G401.6 (cell line): ENCODE data around the gene RANBP1.
"Not testable (repeated sequence)": the region's sequence is repeated elsewhere in the genome, so short reads cannot be mapped to it uniquely, and the experiment has no call there.

Experiments used
- FAIRE-seq: peaks from 2 replicates; lab custom pipeline; 2012; peaks lifted over from hg19 to GRCh38; lab: Jason Lieb, UNC

RANBP1 gene

DNA sequence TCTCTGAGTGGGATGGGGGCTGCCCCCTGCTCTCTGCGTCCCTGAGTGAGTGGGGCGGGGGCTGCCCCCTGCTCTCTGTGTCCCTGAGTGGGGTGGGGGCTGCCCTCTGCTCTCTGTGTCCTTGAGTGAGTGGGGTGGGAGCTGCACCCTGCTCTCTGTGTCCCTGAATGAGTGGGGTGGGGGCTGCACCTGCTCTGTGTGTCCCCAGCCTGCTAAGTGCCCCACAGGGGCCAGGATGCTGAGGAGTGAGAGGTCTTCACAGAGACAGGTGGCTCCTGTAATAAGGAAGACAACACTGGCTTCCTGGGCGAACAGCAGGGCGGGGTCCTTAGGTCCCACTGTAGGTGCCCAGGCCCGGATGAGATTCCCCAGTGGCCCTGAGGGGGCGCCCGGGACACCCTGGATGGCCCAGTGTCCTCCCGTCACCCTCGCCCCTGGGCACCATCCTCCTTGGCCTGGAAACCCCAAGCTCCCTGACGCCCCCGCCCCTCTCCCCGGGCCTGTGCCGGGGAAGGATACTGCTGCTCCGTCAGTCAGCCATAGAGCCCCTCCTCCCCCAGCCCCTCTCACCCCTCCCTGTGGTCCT is 38.8 kb downstream of the RANBP1 start:
- FAIRE-seq: no peak

DNA sequence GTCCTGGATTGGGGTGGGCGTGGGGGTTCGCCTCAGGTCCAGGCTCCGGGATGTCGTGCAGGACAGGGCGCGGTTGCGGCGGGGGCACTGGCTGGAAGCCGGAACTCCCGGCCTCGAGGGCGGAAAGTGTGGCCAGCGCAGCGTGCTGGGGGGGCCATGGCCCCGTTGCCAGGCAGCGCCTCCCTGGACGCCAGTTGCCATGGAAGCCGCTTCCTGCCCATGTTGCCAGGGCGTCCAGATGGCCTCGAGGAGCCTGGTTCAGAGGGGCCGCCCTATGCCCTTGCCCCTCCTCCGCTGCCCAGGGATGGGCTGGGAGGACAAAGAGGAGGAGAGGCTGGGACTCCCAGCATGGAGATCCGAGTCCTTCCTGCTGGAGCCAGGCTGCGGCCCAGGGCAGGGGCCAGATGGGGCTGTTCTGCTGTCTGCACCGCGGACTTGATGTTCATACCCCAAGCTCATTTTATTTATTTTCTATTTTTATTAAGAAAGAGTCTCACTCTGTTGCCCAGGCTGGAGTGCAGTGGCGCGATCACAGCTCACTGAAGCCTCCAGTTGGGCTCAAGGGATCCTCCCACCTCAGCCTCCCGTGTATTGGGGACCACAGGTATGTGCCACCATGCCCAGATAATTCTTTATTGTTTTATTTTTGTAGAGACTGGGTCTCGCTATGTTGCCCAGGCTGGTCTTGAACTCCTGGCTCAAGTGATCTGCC is 39.6 kb downstream of the RANBP1 start:
- FAIRE-seq: no peak

- no peak for FAIRE-seq
Measured at GRCh38 chr22:20156042-20156389, 40.1 kb downstream of the RANBP1 start.

GRCh38 chr22:20156611-20157429 is 40.9 kb downstream of the RANBP1 start:
- FAIRE-seq: no peak

- FAIRE-seq: no peak
Measured at GRCh38 chr22:20157430-20158183, 41.7 kb downstream of the RANBP1 start.

- FAIRE-seq: no peak
Measured at GRCh38 chr22:20158391-20159036, 42.6 kb downstream of the RANBP1 start.

DNA sequence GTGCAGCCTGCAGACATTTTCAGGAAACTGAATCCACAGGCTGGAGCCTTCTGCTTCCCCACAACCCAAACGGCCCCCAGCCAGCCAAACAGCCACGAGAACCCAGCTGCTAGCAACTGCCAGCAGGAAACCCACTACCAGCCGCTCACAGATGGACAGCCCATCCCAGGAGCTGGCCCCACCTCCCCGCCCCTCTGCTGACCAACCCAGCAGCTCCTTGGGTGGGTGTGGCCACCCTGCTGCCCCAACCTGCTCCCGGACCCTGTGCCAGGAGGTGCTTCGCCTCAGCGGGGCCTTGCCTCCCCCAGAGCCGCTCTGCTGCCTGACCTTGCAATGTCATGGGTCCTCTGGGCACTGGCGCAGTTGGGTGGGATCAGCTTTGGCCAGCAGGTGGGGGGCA is 43.2 kb downstream of the RANBP1 start:
- FAIRE-seq: no peak

- not testable (repeated sequence) for FAIRE-seq
Measured at GRCh38 chr22:20159531-20159930, 43.6 kb downstream of the RANBP1 start.

DNA sequence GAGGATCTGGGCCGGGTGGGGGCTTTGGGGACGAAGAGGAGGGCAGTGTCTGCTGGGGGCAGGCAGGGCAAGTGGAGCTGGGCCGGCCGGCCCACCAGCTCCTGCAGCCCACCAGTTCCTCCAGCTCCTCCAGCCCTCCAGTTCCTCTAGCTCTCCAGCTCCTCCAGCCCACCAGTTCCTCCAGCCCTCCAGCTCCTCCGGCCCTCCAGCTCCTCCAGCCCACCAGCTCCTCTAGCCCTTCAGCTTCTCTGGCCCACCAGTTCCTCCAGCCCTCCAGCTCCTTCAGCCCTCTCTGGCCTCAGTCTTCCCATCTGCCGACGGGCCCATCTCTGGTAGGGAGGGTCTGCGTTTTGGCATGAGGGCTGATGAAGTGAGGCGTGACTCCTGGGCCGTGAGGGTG is 44.1 kb downstream of the RANBP1 start:
- no peak for FAIRE-seq

DNA sequence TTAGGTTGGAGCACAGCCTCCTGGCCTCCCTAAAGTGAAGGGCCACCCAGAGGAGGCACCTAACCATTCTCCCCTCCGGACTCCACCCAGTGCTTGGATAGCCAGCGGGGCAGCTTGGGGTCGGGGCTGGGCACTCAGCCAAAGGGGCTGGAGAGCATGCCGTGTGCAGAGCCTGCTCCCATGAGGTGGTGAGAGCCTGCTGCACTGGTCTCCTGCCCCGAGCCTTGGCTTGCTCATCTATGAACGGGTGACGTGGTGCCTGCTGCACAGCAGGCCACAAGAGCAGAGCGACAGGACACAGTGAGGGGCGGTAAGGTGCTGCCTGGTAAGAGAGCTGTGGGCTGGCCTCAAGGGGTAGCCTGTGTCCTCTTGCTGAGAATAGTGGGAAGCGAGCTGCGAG is 49.0 kb downstream of the RANBP1 start:
- no peak for FAIRE-seq

GRCh38 chr22:20165421-20165820 is 49.5 kb downstream of the RANBP1 start:
- no peak for FAIRE-seq

GRCh38 chr22:20165913-20166312 is 50.0 kb downstream of the RANBP1 start:
- FAIRE-seq: no peak

DNA sequence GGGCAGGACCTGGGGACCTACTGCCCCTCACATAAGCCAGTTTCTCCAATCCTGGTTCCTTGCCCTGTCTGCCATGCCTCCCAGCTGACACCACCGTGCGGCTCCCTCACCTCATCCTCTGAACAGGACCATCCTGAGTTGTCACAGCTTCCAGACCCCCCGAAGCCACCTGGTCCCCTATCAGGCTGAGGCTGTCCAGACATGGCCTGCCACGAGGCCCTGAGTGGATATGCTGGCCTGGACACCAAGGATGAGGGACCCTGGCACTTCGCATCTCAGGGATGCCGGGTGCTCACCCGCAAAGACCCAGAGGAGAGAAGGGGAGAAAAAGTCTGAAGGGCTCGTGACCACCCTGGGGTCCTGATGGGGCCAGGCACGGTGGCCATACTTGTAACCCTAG is 50.8 kb downstream of the RANBP1 start:
- FAIRE-seq: no peak

GRCh38 chr22:20167643-20168322 is 51.9 kb downstream of the RANBP1 start:
- no peak for FAIRE-seq

GRCh38 chr22:20169253-20169822 is 53.4 kb downstream of the RANBP1 start:
- FAIRE-seq: no peak

GRCh38 chr22:20170170-20170569 is 54.3 kb downstream of the RANBP1 start:
- no peak for FAIRE-seq

DNA sequence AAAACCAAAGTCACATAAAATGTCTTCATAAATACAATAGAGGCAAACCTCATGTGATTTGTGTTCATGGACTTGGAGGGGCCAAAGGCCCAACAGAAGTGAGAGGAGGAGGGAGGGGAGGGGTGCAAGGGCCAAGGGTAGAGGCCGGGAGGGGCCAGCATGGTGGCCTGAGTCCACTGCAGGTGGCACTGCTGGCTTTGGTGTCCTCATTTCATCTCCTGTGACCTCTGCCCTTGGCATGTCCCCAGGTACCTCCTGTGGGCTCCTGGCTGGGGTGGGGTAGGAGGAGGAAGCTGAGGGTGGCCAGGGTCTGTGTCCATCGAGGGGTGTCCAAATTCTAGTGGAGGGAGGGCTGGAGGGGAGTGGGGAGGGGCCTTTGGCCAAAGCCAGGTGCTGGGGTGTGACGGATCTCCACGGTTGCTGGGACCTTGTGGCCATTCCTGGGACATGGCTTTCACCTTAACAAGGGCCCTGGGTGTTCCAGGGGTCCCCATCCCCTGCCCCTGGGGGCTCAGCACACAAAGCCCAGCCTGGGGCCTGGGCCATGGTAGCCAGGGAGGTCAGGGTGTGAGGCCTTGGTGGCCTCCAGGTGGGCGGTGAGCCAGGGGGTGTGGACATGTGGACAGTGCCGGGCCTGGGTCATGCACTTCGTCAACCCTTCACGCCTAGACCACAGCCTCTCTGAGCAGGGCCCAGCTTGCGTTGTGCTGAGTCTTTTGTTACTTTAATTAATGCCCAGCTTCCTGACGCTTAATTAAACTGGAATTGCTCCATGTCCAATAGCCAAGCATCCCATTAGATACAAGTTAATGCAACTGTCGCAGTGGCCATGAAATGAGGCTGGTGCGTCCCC is 55.6 kb downstream of the RANBP1 start:
- FAIRE-seq: no peak

- no peak for FAIRE-seq
Measured at GRCh38 chr22:20172141-20172613, 56.3 kb downstream of the RANBP1 start.

- no peak for FAIRE-seq
Measured at GRCh38 chr22:20173246-20173645, 57.3 kb downstream of the RANBP1 start.

DNA sequence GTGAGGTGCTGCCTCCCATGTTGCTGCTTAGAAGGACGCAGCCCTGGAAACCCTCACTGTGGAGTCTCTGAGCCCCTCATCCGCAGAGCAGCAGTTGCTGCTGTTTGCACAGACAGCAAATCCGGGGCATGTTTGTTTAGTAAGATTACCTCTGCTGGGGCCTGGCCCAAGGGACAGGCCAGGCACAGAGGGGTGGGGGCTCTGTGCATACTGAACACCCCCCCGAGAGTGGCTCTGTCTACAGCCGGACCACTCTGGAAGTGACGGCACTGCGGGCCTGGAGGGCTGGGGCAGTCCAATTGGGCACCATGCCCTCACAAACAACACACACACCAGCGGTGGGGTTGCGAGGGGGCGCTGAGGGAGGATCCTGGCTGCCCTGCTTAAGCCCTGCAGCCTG is 57.9 kb downstream of the RANBP1 start:
- FAIRE-seq: no peak
